H1 (cell line): ENCODE results near the gene PPP2R5B.

Source experiments
- CEBPB ChIP-seq: IDR thresholded peaks from 2 replicates; pipeline ENCODE4 v1.6.1; 2012; ENCODE audit warnings: low read depth, low read length
- CREB1 ChIP-seq: IDR thresholded peaks from 2 replicates; pipeline ENCODE4 v1.6.1; 2012; ENCODE audit warnings: inconsistent platforms
- EP300 ChIP-seq, 2 experiments: IDR thresholded peaks; 1 replicate in 1 of 2; 2 replicates in 1 of 2; pipeline ENCODE4 v1.6.1; 2011 to 2012; ENCODE audit warnings: low read depth in 2 of 2, low read length in 2 of 2, mild to moderate bottlenecking in 2 of 2, borderline replicate concordance in 1 of 2, inconsistent platforms in 1 of 2, moderate library complexity in 1 of 2
- MAX ChIP-seq: IDR thresholded peaks from 2 replicates; pipeline ENCODE4 v1.6.1; 2012; ENCODE audit warnings: inconsistent platforms
- POLR2A ChIP-seq, 2 experiments: IDR thresholded peaks; 1 replicate in 1 of 2; 2 replicates in 1 of 2; pipeline ENCODE4 v1.6.1; 2011; ENCODE audit warnings: low read depth in 2 of 2, low read length in 2 of 2, mild to moderate bottlenecking in 2 of 2; ENCODE audit errors: control extremely low read depth in 1 of 2
- SIN3A ChIP-seq, 2 experiments: IDR thresholded peaks in 1 of 2; conservative IDR thresholded peaks in 1 of 2; 2 replicates each; pipeline ENCODE4 v1.6.1; 2011 to 2012; ENCODE audit warnings: low read length in 2 of 2, improper control_type of control experiment in 1 of 2, low read depth in 1 of 2, mild to moderate bottlenecking in 1 of 2
- TAF7 ChIP-seq: optimal IDR thresholded peaks from 2 replicates; pipeline ENCODE3; 2011; ENCODE audit warnings: low read depth, mild to moderate bottlenecking, inconsistent platforms, low read length, moderate library complexity, borderline replicate concordance
- TCF12 ChIP-seq: IDR thresholded peaks from 2 replicates; pipeline ENCODE4 v1.6.1; 2011; ENCODE audit warnings: low read depth, mild to moderate bottlenecking, low read length
- YY1 ChIP-seq: IDR thresholded peaks from 2 replicates; pipeline ENCODE4 v1.6.1; 2011; ENCODE audit warnings: low read depth, mild to moderate bottlenecking, low read length
- ZNF274 ChIP-seq: IDR thresholded peaks from 2 replicates; pipeline ENCODE4 v1.7.0; 2012; ENCODE audit warnings: low read length, borderline replicate concordance; ENCODE audit errors: extremely low read depth
- TF ChIP-seq, protein P1 (sequence below), 3 experiments: IDR thresholded peaks; 1 replicate in 2 of 3; 2 replicates in 1 of 3; pipeline versions ENCODE4 v1.5.1 to v1.6.1; 2011; ENCODE audit warnings: low read length in 3 of 3, mild to moderate bottlenecking in 3 of 3, inconsistent platforms in 2 of 3, low read depth in 1 of 3, moderate library complexity in 1 of 3; ENCODE audit not compliant: insufficient read depth in 1 of 3; ENCODE audit errors: control extremely low read depth in 1 of 3
- TF ChIP-seq, protein P2 (sequence below): IDR thresholded peaks from 2 replicates; pipeline ENCODE4 v1.6.1; 2011; ENCODE audit warnings: low read depth, mild to moderate bottlenecking, low read length; ENCODE audit not compliant: insufficient read depth

DNA sequence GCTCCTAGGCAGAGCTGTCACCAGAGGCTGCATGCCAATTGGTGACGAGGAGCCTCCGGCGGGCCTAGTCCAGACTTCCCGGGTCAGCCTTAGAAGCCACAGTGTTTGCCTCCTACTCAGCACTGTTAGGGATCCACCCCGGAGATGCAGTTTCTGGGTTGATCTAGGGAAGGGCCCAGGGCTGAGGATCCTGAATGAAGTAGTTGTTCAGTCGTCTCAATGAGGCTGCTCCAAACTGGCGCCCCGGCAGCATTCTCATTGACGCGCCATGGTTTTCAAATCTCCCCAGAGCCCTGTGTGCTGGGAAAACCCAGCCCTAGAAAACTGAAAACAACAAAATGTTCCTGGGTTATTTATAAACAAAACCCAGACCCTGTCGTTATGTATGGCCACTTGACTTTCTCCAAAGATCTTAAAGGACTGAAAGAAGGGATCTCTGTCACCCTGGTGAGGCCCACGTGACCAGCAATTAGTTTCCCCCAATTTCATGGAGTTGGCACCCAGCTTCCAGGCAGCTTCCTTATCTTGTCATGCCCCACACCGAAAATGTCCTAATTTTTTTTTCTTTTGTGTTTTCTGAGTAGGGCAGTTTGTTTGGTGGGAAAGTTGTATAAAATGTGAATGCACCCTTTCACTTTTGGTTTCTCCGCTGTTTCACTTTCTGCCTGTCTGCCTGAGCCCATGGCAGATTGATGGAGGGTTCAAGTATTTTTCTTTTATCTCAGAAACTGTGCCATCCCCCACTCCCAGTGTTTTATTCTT lies 44.1 kb upstream of the PPP2R5B start:
- no peak for TF ChIP-seq POLR2A (IDR thresholded peaks at IDR 0.05; ENCODE audit: control extremely low read depth in 1 of 2, low read depth in 2 of 2, low read length in 2 of 2)
- TF ChIP-seq YY1 = no peak
- TF ChIP-seq TAF7 = no peak
- TF ChIP-seq, protein P1, sequence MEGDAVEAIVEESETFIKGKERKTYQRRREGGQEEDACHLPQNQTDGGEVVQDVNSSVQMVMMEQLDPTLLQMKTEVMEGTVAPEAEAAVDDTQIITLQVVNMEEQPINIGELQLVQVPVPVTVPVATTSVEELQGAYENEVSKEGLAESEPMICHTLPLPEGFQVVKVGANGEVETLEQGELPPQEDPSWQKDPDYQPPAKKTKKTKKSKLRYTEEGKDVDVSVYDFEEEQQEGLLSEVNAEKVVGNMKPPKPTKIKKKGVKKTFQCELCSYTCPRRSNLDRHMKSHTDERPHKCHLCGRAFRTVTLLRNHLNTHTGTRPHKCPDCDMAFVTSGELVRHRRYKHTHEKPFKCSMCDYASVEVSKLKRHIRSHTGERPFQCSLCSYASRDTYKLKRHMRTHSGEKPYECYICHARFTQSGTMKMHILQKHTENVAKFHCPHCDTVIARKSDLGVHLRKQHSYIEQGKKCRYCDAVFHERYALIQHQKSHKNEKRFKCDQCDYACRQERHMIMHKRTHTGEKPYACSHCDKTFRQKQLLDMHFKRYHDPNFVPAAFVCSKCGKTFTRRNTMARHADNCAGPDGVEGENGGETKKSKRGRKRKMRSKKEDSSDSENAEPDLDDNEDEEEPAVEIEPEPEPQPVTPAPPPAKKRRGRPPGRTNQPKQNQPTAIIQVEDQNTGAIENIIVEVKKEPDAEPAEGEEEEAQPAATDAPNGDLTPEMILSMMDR (IDR thresholded peaks at IDR 0.05; ENCODE audit: control extremely low read depth in 1 of 3, insufficient read depth in 1 of 3, low read depth in 1 of 3, low read length in 3 of 3) = no peak
- TF ChIP-seq, protein P2, sequence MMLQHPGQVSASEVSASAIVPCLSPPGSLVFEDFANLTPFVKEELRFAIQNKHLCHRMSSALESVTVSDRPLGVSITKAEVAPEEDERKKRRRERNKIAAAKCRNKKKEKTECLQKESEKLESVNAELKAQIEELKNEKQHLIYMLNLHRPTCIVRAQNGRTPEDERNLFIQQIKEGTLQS = no peak
- no peak for TF ChIP-seq TCF12
- no peak for TF ChIP-seq CREB1
- no peak for TF ChIP-seq MAX
- no peak for TF ChIP-seq SIN3A (conservative IDR thresholded peaks at IDR 0.05 in 1 of 2, IDR thresholded peaks at IDR 0.05 in 1 of 2; ENCODE audit: low read depth in 1 of 2, low read length in 2 of 2)
- TF ChIP-seq ZNF274 = no peak
- no peak for TF ChIP-seq EP300 (IDR thresholded peaks at IDR 0.05; ENCODE audit: borderline replicate concordance in 1 of 2, low read depth in 2 of 2, low read length in 2 of 2)
- TF ChIP-seq CEBPB = no peak
